Measurements from ENCODE around the gene NSG1. TPM values are rescaled to one million over a fixed set of nuclear protein-coding genes. Genes with fewer than 3 reads are reported as not detected.

The NSG1 gene
- total and polyA plus RNA-seq, 2 donors (not counting 3 experiments of a cell fraction or from before 2014, with no cell fraction given) = 2.0 to 2.9 TPM

DNA sequence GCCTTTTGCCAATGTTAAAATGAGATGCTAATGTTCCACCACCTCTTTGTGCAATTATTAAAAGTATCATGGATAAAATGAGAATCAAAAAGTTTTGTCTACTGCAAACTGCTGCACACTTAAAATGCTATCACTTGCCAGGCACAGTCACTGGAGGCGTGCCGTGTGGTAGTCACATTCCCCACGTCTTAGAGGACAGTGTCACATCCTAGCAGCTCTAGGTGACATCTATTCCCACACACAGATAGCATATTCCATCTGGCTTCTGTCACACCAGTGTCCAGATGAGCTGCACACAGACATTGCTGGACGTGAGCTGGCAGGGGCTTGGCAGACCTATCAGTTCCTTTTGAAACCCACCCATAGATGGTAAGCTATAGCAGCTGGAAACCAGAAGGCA, 47.0 kb downstream of the NSG1 start:
- H3K9ac ChIP-seq (replicated peaks; ENCODE audit: extremely low read depth, insufficient read depth, low read length) = no peak overlapping the region
- DNase-seq (ENCODE audit: low read depth, low spot score) (no peak), FAIRE-seq (no peak)
- BruUV-seq (replicated peaks) = no TSS peak
- H2AFZ ChIP-seq (ENCODE audit: low read depth, low read length) = no peak overlapping the region
- no peaks in the 10 kb centered on the region for H3K9me3 ChIP-seq (replicated peaks; ENCODE audit: control insufficient read depth, insufficient read depth, low read length)
- intact Hi-C loops (cut with micrococcal nuclease) = loop anchor here (10.0 kb wide), 1 partner anchor 449 kb away; no protein-coding TSS in a partner anchor
- ChIA-PET CTCF (interaction anchor here (1.1 kb wide), 1 partner anchor 178 kb away, joined by 3 read pairs; no protein-coding TSS in a partner anchor), POLR2A (no interaction called here)
- no peaks in the 10 kb centered on the region for H3K9me1 ChIP-seq (replicated peaks; ENCODE audit: control insufficient read depth, extremely low read depth, insufficient read depth, low read length)
- no peak overlapping the region for H3K4me2 ChIP-seq (ENCODE audit: insufficient read depth, low read length)
- peaks cover 4% of the 10 kb centered on the region for H3K4me1 ChIP-seq (ENCODE audit: control insufficient read depth, extremely low read depth, insufficient read depth, low read length)
- no peaks in the 10 kb centered on the region for H3K79me2 ChIP-seq (ENCODE audit: control insufficient read depth, insufficient read depth, low read length)
- H3K36me3 ChIP-seq (ENCODE audit: control insufficient read depth in 2 of 2, extremely low read depth in 1 of 2, insufficient read depth in 2 of 2, low read length in 2 of 2) = peaks cover 0 to 9% of the 10 kb centered on the region in 2 experiments
- no peak for TF ChIP-seq JUN (IDR thresholded peaks at IDR 0.05; ENCODE audit: borderline replicate concordance, insufficient read depth, insufficient read length, low read depth)
- TF ChIP-seq FOS (IDR thresholded peaks at IDR 0.05; ENCODE audit: borderline replicate concordance, insufficient read depth, low read length) = no peak
- TF ChIP-seq POLR2AphosphoS5 (IDR thresholded peaks at IDR 0.05; ENCODE audit: insufficient read depth, low read depth, low read length) = no peak
- TF ChIP-seq MYC (IDR thresholded peaks at IDR 0.05; ENCODE audit: low read depth, low read length) = no peak
- TF ChIP-seq CTCF (IDR thresholded peaks at IDR 0.05; ENCODE audit: extremely low read depth in 1 of 2, insufficient read depth in 1 of 2, low read depth in 1 of 2, low read length in 2 of 2) = no peak
- TF ChIP-seq MAX (IDR thresholded peaks at IDR 0.05; ENCODE audit: insufficient read depth, insufficient read length) = no peak
- TF ChIP-seq GATA2 (IDR thresholded peaks at IDR 0.05; ENCODE audit: insufficient read depth, insufficient read length, low read depth, low read length) = no peak
- TF ChIP-seq EZH2 (IDR thresholded peaks at IDR 0.05; ENCODE audit: borderline replicate concordance, low read depth, low read length, severe bottlenecking) = no peak
- TF ChIP-seq POLR2A (IDR thresholded peaks at IDR 0.05; ENCODE audit: low read depth, low read length) = no peak
- H3K4me3 ChIP-seq (replicated peaks in 1 of 3; ENCODE audit: insufficient read depth in 1 of 3, low read depth in 1 of 3, low read length in 3 of 3) = no peak overlapping the region
- H3K27me3 ChIP-seq (ENCODE audit: control insufficient read depth in 2 of 2, insufficient read depth in 2 of 2, low read length in 2 of 2) = no peaks in the 10 kb centered on the region
- no peak overlapping the region for H3K27ac ChIP-seq (ENCODE audit: insufficient read depth, low read depth, low read length)
- H4K20me1 ChIP-seq (replicated peaks; ENCODE audit: control insufficient read depth, extremely low read depth, insufficient read depth, low read length) = no peaks in the 10 kb centered on the region
- dilution Hi-C loops (cut with MboI; ENCODE audit: extremely low pct_ligation_motif_present, low sequenced_read_pairs) = no loop called here

Measured in endothelial cell of umbilical vein (primary cell).